AG20443 (cell line): ENCODE measurements around the gene LPO.

Experiments
- DNase-seq: peaks from one replicate; pipeline ENCODE4 v3.0.0; 2012; ENCODE audit warnings: low spot score, mixed read lengths

The LPO gene

DNA sequence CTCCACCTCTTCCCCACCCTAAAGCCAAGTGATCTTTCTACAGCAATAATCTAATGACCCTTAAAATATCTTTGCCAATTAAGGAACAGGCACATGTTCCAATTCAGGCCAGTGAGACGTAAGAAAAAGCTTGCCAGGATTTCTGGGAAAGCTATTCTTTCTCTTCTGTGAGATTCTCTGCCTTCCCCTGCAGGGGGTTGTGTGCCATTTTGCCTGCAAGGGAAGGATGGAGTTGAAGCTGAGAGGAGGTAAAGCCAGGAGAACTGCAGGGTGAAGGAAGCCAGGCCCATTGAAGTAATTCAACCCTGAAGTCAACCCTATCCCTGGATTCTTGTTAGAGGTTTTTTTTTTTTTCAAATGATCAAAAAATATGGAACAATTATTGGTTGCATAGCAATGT lies 9.0 kb upstream of the LPO start:
- no peak for DNase-seq

DNA sequence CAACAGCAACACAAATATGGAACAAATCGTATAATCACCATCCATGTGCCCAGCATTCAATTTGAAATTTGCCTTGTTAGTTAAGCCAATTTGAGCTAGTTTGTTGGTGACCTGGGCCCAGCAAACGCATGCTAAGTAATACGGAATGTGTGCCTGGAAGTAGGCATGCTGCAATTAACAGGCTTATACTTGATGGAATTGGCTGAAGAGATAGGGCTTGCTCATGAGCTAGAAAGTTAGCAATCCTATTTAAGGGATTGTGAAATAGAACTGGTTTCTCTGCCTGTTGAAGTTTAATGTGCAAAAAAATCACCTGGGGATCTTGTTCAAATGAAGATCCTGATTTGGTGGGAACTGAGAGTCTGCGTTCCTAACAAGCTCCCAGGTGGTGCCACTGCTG lies 8.5 kb upstream of the LPO start:
- DNase-seq = no peak

- peak; percentile 67 for DNase-seq
Observed at GRCh38 chr17:58231641-58232040, 6.7 kb upstream of the LPO start.

DNA sequence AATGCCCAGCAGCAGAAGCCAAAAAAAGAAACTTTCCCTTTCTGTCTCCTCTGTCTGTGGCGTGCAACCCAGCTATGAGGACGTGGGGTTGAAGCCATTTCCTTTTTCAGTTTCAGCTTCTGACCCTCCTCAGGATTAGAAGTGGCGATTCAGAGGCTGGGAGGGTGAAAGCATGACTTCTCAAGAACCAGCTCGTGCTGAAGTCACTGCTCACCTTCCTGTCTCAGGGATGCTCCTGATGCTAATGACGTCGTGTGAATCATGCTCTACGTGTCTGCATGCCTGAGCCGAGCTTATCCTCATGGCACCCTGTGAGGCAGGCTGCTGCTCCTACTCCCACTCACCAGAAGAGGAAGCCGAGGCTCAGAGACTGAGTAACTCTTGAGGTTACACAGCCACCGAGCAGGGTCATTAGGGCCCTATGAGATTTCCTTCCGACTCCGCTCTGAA lies 5.7 kb upstream of the LPO start:
- peak; percentile 43 for DNase-seq

GRCh38 chr17:58233543-58233942 lies 4.8 kb upstream of the LPO start:
- DNase-seq = no peak

DNA sequence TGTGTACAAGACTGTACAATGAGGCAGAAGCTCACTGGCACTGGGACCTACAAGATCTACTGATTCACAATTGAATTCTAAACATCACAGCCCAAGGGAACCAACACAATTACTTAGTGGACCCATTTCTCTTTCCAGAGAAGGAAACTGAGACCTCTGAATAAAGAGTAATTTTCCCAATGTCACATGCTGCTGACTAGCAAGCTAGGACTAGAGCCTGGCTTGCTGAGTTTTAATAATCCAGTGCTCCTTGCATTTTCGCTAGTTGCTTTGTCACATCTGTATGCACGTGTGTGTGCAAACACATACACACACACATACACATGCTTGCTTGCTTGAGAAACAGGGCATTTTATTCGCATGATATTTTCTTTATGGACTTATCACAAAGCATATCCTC lies 3.9 kb upstream of the LPO start:
- DNase-seq = no peak

DNA sequence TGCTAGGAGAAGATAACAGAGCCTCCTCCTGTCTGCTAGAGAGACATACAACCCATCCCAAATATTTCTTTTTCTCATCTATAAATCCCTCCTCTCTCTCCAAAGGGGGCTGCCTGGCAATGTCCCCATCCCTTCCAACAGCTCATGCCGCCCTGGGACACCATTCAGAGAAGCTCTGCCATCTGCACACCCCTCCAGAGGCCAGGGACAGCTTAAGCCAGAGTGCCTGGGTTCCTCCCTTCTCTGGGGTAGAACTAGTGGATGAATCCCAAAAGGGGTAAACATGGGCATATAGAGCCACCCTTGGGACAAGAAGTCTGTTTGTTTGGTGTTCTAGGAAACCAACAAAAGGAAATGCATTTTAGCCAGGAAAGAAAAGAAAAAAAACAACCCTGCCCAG lies 2.6 kb upstream of the LPO start:
- no peak for DNase-seq

DNA sequence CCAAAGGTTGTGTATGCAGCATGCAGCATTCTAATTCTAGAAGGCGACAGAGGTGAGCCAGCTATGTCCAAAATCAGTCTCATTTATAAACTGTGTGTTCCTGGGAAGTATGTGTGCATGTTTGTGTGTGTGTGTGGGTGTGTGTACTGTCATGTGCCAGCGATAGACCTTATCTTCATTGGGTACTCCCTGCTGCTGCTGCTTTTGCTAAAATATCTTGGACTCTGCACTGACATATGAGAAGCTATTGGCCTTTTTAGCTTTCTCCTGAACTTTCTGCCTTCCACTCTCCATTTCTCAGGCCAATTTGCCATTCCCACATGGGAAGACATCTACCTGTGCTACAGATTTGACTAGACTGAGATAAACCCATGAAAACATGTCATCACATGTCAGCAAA lies 2.0 kb upstream of the LPO start:
- no peak for DNase-seq

DNA sequence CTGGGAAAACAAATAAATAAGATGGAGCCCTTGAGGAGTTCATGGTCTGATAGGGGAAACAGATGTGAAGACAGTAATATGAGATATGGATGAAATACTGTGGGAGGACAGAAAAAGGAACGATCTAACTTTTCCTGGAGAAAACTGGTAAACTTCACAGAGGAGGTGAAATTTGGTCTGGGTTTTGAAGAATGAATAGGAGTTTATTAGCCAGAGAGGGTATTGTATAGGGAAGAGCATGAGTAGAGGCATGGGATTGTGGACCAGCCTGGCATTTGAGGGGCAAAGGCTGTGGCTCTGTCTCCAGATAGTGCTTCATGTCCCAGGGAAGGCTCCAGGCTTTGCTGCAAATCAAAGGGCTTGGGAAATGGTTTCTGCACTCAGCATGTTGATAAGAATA lies 1.6 kb downstream of the LPO start:
- DNase-seq = no peak

DNA sequence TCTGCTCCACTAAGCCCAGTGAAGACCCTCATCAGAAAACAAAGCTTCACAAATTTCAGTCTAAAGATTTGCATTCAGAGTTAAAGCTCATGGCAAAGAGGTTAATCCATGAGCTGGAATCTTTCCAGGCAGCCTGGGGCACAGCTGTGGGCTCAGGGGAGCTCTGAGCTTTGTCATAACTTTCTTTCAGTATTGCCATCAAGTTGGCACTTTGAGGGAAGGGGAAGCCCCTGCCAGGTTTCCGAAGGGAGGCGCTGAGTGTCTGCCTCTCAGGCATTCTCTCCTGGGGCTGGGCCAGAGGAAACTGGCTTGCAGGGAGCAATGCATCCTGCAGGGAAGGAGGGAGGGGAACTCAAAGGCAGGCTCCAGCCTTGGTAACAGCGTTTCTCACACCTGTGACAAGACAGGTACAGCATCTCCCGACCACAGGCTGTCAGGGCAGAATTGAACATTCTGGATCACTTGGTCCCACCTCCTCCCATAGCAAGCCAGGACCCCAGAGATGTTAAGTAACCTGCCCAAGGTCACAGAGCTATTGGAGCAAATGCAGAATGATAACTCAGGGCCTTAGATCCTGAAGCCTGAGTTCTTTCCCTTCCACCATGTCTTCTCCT lies 3.9 kb downstream of the LPO start:
- DNase-seq = no peak

- DNase-seq = no peak
Observed at GRCh38 chr17:58244963-58245362, 6.6 kb downstream of the LPO start.

GRCh38 chr17:58245428-58246103 lies 7.2 kb downstream of the LPO start:
- no peak for DNase-seq

DNA sequence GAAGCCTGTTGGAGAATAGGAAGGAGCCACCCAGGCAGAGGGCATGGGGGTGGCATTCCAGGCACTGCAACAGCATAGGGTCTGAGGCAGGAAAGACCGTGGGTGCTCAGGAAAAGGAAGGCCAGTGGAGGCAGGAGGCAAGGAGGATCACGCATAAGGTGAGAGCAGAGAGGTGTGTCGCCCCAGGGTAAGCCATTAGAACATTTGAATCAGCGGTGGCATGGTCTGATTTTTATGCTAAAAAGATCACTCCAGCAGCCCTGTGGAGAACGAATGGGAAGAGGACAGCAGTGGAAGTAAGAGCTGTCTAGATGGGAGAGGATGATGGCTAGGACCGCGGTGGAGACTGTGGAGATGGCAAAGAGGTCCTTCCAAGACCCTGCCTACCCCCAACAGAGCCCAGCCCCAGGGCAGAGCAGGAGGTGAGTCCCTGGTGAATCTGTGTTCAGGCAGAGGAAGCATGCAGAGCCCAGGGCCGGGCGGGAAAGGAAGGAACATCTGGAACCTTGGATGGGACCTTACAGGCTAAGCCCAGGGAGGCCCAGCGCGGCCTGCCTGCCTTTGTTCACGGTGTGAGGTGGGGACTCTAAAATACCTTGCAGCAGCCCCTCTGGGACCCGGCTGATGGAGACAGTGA lies 7.8 kb downstream of the LPO start:
- DNase-seq = no peak

- DNase-seq = no peak
Observed at GRCh38 chr17:58246781-58247180, 8.4 kb downstream of the LPO start.

DNA sequence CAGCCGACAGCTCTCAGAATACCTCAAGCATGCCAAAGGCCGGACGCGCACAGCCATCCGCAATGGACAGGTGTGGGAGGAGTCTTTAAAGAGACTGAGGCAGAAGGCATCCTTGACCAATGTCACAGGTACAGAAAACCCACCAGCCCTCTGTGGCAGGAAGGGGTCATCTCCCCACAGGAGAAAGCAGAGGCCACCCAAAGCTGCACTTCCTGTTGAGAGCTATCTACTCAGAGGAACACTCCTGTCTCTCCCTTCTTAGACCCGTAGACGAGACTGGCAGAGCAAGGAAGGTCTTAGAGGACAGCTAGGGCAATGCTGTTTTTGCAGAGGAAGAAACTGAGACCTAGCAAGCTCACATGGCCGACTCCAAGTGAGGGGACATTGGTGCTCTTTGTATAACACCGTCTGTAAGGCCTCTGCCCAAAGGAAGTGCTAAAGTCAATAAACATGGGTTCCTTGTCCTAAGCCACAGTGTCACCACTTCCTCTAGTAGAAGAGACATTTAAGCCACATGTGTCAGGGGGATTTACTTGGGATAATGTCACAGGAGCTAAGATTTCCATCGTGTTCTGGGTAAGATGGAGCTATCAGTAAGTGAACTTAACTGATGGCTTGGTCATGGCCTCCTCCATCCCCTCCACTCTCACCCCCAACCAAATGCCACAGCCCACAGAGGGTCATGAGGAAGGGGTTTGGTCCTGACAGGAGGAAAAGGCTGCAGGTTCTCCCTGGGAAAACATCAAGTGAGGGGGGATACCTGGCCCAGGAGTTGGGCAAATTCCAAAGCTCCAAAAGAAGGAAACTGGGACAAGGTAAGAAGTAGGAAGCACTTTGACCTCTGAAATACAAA lies 9.4 kb downstream of the LPO start:
- no peak for DNase-seq

DNA sequence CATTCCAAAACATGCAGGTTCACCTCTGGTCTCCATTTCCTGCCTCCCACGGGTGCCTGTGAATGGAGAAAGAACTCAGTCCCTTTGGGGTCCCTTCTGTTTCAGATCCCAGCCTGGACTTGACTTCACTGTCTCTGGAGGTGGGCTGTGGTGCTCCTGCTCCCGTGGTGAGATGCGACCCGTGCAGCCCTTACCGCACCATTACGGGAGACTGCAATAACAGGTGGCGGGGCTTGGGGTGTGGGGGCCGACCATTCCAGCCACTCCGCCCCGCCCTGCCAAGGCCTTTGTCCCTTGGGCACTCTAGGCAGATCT lies 10.5 kb downstream of the LPO start:
- DNase-seq = no peak

GRCh38 chr17:58249270-58250133 lies 11.1 kb downstream of the LPO start:
- DNase-seq = peak; percentile 96

DNA sequence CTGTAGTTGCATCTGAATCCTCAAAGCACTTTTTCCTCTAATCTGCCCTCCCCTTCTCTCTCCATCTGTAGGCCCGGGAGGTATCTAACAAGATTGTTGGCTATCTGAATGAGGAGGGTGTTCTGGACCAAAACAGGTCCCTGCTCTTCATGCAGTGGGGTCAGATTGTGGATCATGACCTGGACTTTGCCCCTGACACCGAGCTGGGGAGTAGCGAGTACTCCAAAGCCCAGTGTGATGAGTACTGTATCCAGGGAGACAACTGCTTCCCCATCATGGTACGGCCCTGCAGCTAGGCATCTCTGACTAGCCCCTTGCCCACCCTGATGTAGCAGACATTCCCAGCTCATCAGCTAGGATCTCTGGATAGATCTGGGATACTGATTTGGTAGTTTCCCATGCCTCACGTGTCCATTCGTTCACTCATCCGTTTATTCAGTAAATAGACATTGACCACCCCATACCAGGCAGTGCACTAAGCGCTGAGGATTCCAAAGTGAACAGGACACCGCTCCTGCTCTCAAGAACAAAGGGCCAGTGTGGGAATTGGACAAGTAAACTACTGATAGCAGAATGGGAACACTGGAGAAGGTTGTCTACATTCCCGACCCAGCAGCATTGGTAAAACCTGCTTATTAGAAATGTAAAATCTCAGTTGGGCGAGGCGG lies 12.1 kb downstream of the LPO start:
- no peak for DNase-seq

- DNase-seq = no peak
Observed at GRCh38 chr17:58252141-58252540, 13.8 kb downstream of the LPO start.

GRCh38 chr17:58253082-58253481 lies 14.7 kb downstream of the LPO start:
- no peak for DNase-seq

DNA sequence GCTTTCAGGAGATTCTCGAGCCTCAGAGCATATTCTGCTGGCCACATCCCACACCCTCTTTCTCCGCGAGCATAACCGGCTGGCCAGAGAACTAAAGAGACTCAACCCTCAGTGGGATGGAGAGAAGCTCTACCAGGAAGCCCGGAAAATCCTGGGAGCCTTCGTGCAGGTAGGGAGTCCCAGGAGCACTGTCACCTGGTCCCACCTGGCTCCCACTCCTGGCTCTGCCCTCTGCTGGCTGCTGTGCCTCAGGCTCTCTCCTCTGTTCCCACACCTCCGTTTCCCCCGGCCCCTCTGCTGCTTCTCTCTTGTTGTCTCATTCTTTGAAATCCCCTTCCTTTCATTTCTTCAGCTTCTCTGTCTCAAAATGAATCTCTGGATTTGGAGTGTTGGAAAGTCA lies 16.4 kb downstream of the LPO start:
- DNase-seq = no peak
